GM08714 (cell line): ENCODE measurements around the gene ADSS1.

Source experiments
- H3K4me3 ChIP-seq: fragments of 200-500 bp; sonication (Bioruptor generic); 2 replicates; pipeline ENCODE4 v1.5.1; 2014; ENCODE audit warnings: mild to moderate bottlenecking, low read length, inconsistent platforms
- ZNF274 ChIP-seq: IDR thresholded peaks from 2 replicates; pipeline ENCODE4 v1.6.1; 2012; ENCODE audit warnings: mild to moderate bottlenecking, low read depth, low read length

The ADSS1 gene

DNA sequence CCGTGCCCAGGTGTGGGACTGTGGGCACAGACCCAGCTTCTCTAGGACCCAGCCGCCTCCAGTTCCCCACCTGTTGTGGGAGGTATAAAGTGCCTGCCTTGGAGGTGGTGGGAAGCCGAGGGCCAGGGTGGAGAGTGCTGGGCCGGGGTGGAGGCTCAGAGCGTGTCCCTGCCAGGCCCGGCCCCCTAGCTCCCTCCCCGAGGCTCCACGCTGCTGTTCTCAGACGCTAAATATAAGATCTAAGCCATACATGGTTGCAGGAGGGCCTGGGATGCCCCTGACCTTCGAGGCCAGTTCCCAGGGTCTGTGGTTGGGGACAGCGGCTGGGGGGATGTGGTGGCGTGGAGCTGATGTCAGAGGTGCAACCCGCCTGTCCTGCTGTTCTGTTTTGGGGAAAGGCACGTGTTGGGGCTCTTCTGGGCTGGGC lies 23.8 kb upstream of the ADSS1 start:
- TF ChIP-seq ZNF274 = no peak
- H3K4me3 ChIP-seq = no peak overlapping the region

GRCh38 chr14:104700747-104701217 lies 23.2 kb upstream of the ADSS1 start:
- no peak overlapping the region for H3K4me3 ChIP-seq
- no peak for TF ChIP-seq ZNF274

- no peak for TF ChIP-seq ZNF274
- no peak overlapping the region for H3K4me3 ChIP-seq
Observed at GRCh38 chr14:104701383-104702076, 22.5 kb upstream of the ADSS1 start.

GRCh38 chr14:104702106-104702505 lies 21.9 kb upstream of the ADSS1 start:
- no peak overlapping the region for H3K4me3 ChIP-seq
- TF ChIP-seq ZNF274 = no peak

- H3K4me3 ChIP-seq = no peak overlapping the region
- no peak for TF ChIP-seq ZNF274
Observed at GRCh38 chr14:104702673-104703072, 21.4 kb upstream of the ADSS1 start.

DNA sequence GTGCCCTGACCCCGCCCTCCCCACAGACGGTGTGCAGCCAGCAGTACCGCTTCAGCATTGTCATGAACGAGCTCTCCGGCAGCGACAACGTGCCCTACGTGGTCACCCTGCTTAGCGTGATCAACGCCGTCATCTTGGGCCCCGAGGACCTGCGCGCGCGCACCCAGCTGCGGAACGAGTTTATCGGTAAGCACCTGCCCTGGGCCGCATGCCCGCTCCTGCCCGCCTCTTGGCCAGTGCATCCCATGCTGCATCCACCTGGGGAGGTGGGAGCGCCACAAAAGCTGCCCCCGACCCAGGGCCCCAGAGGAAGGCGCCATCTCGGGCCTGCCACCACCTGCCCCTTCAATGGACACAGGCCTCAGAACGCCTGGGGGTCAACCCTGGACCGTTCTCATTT lies 20.8 kb upstream of the ADSS1 start:
- TF ChIP-seq ZNF274 = no peak
- no peak overlapping the region for H3K4me3 ChIP-seq

- no peak overlapping the region for H3K4me3 ChIP-seq
- no peak for TF ChIP-seq ZNF274
Observed at GRCh38 chr14:104704252-104704651, 19.8 kb upstream of the ADSS1 start.

GRCh38 chr14:104705340-104706047 lies 18.5 kb upstream of the ADSS1 start:
- TF ChIP-seq ZNF274 = no peak

DNA sequence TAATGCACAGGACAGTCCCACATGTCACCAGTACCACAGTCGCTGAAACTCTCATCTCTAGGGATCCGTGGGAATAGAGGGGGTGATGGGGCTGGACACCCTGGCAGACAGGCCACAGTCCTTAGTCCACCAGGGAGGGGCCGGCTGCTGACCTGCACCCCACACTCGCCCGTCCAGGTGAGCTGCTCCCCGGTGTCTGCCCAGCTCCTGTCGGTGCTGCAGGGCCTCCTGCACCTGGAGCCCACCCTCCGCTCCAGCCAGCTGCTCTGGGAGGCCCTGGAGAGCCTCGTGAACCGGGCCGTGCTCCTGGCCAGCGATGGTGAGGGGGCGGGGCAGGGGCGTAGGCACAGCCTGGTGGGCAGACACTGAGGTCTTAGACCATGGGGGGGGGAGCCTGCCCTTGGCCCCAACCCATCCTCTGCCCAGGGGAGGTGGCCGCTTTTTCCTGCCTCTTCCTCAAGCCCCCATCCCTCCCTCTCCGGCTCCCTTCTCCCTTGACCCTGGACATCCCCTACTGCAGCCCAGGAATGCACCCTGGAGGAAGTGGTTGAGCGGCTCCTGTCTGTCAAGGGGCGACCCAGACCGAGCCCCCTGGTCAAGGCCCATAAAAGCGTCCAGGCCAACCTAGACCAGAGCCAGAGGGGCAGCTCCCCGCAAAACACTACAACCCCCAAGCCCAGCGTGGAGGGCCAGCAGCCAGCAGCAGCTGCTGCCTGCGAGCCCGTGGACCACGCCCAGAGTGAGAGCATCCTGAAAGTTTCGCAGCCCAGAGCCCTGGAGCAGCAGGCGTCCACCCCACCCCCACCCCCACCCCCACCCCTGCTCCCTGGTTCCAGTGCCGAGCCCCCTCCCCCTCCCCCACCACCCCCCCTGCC lies 17.1 kb upstream of the ADSS1 start:
- H3K4me3 ChIP-seq = no peak overlapping the region
- TF ChIP-seq ZNF274 = no peak

More at GRCh38 chr14:104705340-104706047, 18.5 kb upstream of the ADSS1 start:
- no peak overlapping the region for H3K4me3 ChIP-seq

DNA sequence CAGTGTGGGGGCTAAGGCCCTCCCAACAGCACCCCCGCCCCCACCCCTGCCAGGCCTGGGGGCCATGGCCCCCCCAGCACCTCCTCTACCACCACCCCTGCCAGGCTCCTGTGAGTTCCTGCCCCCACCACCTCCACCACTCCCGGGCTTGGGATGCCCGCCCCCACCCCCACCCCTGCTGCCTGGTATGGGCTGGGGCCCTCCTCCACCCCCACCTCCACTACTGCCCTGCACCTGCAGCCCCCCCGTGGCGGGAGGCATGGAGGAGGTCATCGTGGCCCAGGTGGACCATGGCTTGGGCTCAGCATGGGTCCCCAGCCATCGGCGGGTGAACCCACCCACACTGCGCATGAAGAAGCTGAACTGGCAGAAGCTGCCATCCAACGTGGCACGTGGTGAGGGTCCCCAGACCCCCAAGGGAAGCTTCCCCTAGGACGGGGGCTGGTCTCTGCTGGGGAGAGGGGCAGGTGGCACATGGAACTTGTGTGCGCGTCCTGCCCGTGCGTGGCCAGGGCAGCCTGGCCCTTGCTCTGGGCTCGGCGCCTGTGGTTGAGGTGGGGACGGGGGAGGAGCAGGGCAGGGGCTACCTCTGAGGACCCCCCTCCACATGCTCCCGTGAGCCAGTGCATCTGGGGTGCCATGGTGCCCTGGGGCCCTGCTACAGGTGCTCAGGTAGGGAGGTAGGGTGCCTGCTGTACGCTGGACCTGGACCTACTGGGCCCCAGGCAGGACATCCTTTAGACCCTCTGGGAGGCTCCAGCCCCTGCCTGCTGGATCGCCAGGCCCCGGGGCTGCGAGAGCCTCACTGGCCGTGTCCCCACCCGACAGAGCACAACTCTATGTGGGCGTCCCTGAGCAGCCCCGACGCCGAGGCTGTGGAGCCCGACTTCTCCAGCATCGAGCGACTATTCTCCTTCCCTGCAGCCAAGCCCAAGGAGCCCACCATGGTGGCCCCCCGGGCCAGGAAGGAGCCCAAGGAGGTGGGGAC lies 16.1 kb upstream of the ADSS1 start:
- no peak for TF ChIP-seq ZNF274
- H3K4me3 ChIP-seq = no peak overlapping the region

- H3K4me3 ChIP-seq = no peak overlapping the region
- TF ChIP-seq ZNF274 = no peak
Observed at GRCh38 chr14:104708606-104709268, 15.3 kb upstream of the ADSS1 start.

GRCh38 chr14:104709387-104710039 lies 14.5 kb upstream of the ADSS1 start:
- no peak overlapping the region for H3K4me3 ChIP-seq
- TF ChIP-seq ZNF274 = no peak

GRCh38 chr14:104710071-104710735 lies 13.8 kb upstream of the ADSS1 start:
- no peak for TF ChIP-seq ZNF274
- no peak overlapping the region for H3K4me3 ChIP-seq
